Measurements from ENCODE around the gene BAZ2A.

Gene BAZ2A

GRCh38 chr12:56593909-56594621 lies 36.1 kb downstream of the BAZ2A start:
- peak; percentile 80 for DNase-seq (ENCODE audit: low read depth)
- TF ChIP-seq CTCF (conservative IDR thresholded peaks at IDR 0.05; ENCODE audit: low read length), result peak; percentile 91
- no peak overlapping the region for H3K4me3 ChIP-seq (ENCODE audit: low read length)

- DNase-seq (ENCODE audit: low read depth), result peak; percentile 76
- H3K4me3 ChIP-seq (ENCODE audit: low read length), result no peak overlapping the region
- no peak for TF ChIP-seq CTCF (conservative IDR thresholded peaks at IDR 0.05; ENCODE audit: low read length)
These were observed 38.2 kb downstream of the BAZ2A start for GRCh38 chr12:56591961-56592360.

GRCh38 chr12:56591126-56591525 lies 39.0 kb downstream of the BAZ2A start:
- no peak for TF ChIP-seq CTCF (conservative IDR thresholded peaks at IDR 0.05; ENCODE audit: low read length)
- DNase-seq (ENCODE audit: low read depth), result no peak

GRCh38 chr12:56590237-56590830 lies 39.8 kb downstream of the BAZ2A start:
- H3K4me3 ChIP-seq (ENCODE audit: low read length), result no peak overlapping the region
- DNase-seq (ENCODE audit: low read depth), result no peak
- peak; percentile 42 for TF ChIP-seq CTCF (conservative IDR thresholded peaks at IDR 0.05; ENCODE audit: low read length)

More at GRCh38 chr12:56591126-56591525, 39.0 kb downstream of the BAZ2A start:
- no peak overlapping the region for H3K4me3 ChIP-seq (ENCODE audit: low read length)

GRCh38 chr12:56589783-56590182 lies 40.3 kb downstream of the BAZ2A start:
- TF ChIP-seq CTCF (conservative IDR thresholded peaks at IDR 0.05; ENCODE audit: low read length), result no peak
- DNase-seq (ENCODE audit: low read depth), result no peak
- no peak overlapping the region for H3K4me3 ChIP-seq (ENCODE audit: low read length)

- DNase-seq (ENCODE audit: low read depth), result no peak
- no peak for TF ChIP-seq CTCF (conservative IDR thresholded peaks at IDR 0.05; ENCODE audit: low read length)
These were observed 45.0 kb downstream of the BAZ2A start for GRCh38 chr12:56585098-56585497.

More at GRCh38 chr12:56585098-56585497, 45.0 kb downstream of the BAZ2A start:
- no peak overlapping the region for H3K4me3 ChIP-seq (ENCODE audit: low read length)

Measured in AG10803 (cell line).